ENCODE results near the gene SLC37A3.

Gene SLC37A3

GRCh38 chr7:140367528-140367927 lies 30.8 kb downstream of the SLC37A3 start:
- Histone ChIP-seq H3K27me3 (no peaks in the 10 kb centered on the region), H3K9me3 (no peaks in the 10 kb centered on the region), H3K36me3 (peaks cover 17 to 35% (median 18%) of the 10 kb centered on the region in 3 donors), H3K4me1 (no peaks in the 10 kb centered on the region), H3K4me3 (no peak overlapping the region), H3K27ac (no peak overlapping the region)
- intact Hi-C loops (cut with DNase I; ENCODE audit: low total_unique reads) = no loop called here
- TF ChIP-seq CTCF (IDR thresholded peaks at IDR 0.05) = no peak
- no peak for DNase-seq

- peaks cover 17 to 48% (median 18%) of the 10 kb centered on the region in 3 donors for H3K36me3 ChIP-seq
- no peak for DNase-seq
- TF ChIP-seq CTCF (IDR thresholded peaks at IDR 0.05) = no peak
- H3K4me3 ChIP-seq = no peak overlapping the region
- no peaks in the 10 kb centered on the region for H3K27me3 ChIP-seq
- no peaks in the 10 kb centered on the region for H3K4me1 ChIP-seq
- no peaks in the 10 kb centered on the region for H3K9me3 ChIP-seq
- intact Hi-C loops (cut with DNase I; ENCODE audit: low total_unique reads) = no loop called here
- no peak overlapping the region for H3K27ac ChIP-seq
These were observed 33.5 kb downstream of the SLC37A3 start for GRCh38 chr7:140364819-140365218.

- H3K4me1 ChIP-seq = no peaks in the 10 kb centered on the region
- H3K27me3 ChIP-seq = no peaks in the 10 kb centered on the region
- no peak overlapping the region for H3K27ac ChIP-seq
- no peak for TF ChIP-seq CTCF (IDR thresholded peaks at IDR 0.05)
- peaks cover 9 to 34% (median 24%) of the 10 kb centered on the region in 3 donors for H3K36me3 ChIP-seq
- H3K9me3 ChIP-seq = no peaks in the 10 kb centered on the region
- DNase-seq = no peak
- intact Hi-C loops (cut with DNase I; ENCODE audit: low total_unique reads) = no loop called here
- H3K4me3 ChIP-seq = no peak overlapping the region
These were observed 37.6 kb downstream of the SLC37A3 start for GRCh38 chr7:140360697-140361229.

- no peaks in the 10 kb centered on the region for H3K9me3 ChIP-seq
- TF ChIP-seq CTCF (IDR thresholded peaks at IDR 0.05) = no peak
- H3K4me3 ChIP-seq = no peak overlapping the region
- intact Hi-C loops (cut with DNase I; ENCODE audit: low total_unique reads) = no loop called here
- H3K36me3 ChIP-seq = peaks cover 5 to 47% (median 36%) of the 10 kb centered on the region in 3 donors
- no peaks in the 10 kb centered on the region for H3K4me1 ChIP-seq
- H3K27me3 ChIP-seq = no peaks in the 10 kb centered on the region
- no peak overlapping the region for H3K27ac ChIP-seq
- no peak for DNase-seq
These were observed 39.8 kb downstream of the SLC37A3 start for GRCh38 chr7:140358412-140359051.

- no peak for TF ChIP-seq CTCF (IDR thresholded peaks at IDR 0.05)
- Histone ChIP-seq H3K4me1 (no peaks in the 10 kb centered on the region), H3K9me3 (no peaks in the 10 kb centered on the region), H3K36me3 (peaks cover 5 to 52% (median 42%) of the 10 kb centered on the region in 3 donors), H3K4me3 (no peak overlapping the region), H3K27me3 (no peaks in the 10 kb centered on the region), H3K27ac (no peak overlapping the region)
- DNase-seq = no peak
- intact Hi-C loops (cut with DNase I; ENCODE audit: low total_unique reads) = no loop called here
These were observed 40.3 kb downstream of the SLC37A3 start for GRCh38 chr7:140358024-140358411.

Data from tibial artery (tissue), 4 donors.